ENCODE results near the gene TMEM239. TPM values are rescaled to one million over a fixed set of nuclear protein-coding genes. Genes with fewer than 3 reads are reported as not detected.

The TMEM239 gene
- polyA plus RNA-seq, 1 donor, result not detected

- DNase-seq, result no peak
Observed at GRCh38 chr20:2851086-2851485, 34.9 kb downstream of the TMEM239 start.

- no peak for DNase-seq
Observed at GRCh38 chr20:2858591-2858990, 42.4 kb downstream of the TMEM239 start.

- DNase-seq, result no peak
Observed at GRCh38 chr20:2859330-2860121, 43.4 kb downstream of the TMEM239 start.

- DNase-seq, result no peak
Observed at GRCh38 chr20:2864626-2865025, 48.5 kb downstream of the TMEM239 start.

GRCh38 chr20:2865101-2865500 lies 48.9 kb downstream of the TMEM239 start:
- no peak for DNase-seq

- DNase-seq, result no peak
Observed at GRCh38 chr20:2865630-2866029, 49.5 kb downstream of the TMEM239 start.

- DNase-seq, result no peak
Observed at GRCh38 chr20:2866236-2866635, 50.1 kb downstream of the TMEM239 start.

GRCh38 chr20:2867081-2867864 lies 51.1 kb downstream of the TMEM239 start:
- DNase-seq, result no peak

Other genes with a start within 250 kb of the TMEM239 start
- gene NOP56, start 163.7 kb upstream of the TMEM239 start, polyA plus RNA-seq (ENCODE audit: insufficient read length), result 161 TPM
- gene IDH3B, start 152.1 kb upstream of the TMEM239 start, polyA plus RNA-seq (ENCODE audit: insufficient read length), result 105 TPM
- 6.9 TPM for gene EBF4, start 123.6 kb upstream of the TMEM239 start, polyA plus RNA-seq (ENCODE audit: insufficient read length)
- gene CPXM1, start 15.7 kb upstream of the TMEM239 start, polyA plus RNA-seq (ENCODE audit: insufficient read length), result 46.8 TPM
- not detected for gene C20orf141, start 1.4 kb upstream of the TMEM239 start, polyA plus RNA-seq (ENCODE audit: insufficient read length)
- 31.9 TPM for gene PCED1A, start 24.3 kb downstream of the TMEM239 start, polyA plus RNA-seq (ENCODE audit: insufficient read length)
- 24.7 TPM for gene VPS16, start 24.4 kb downstream of the TMEM239 start, polyA plus RNA-seq (ENCODE audit: insufficient read length)
- 41.9 TPM for gene PTPRA, start 57.1 kb downstream of the TMEM239 start, polyA plus RNA-seq (ENCODE audit: insufficient read length)
- gene GNRH2, start 227.3 kb downstream of the TMEM239 start, polyA plus RNA-seq (ENCODE audit: insufficient read length), result 0.35 TPM
- 35.9 TPM for gene MRPS26, start 229.7 kb downstream of the TMEM239 start, polyA plus RNA-seq (ENCODE audit: insufficient read length)